Measurements from ENCODE around the gene NTN3. TPM values are rescaled to one million over a fixed set of nuclear protein-coding genes. Genes with fewer than 3 reads are reported as not detected.

Gene NTN3
- total and polyA plus RNA-seq, 8 donors: 1.7 to 6.7 (median 4.1) TPM; not detected in 1

DNA sequence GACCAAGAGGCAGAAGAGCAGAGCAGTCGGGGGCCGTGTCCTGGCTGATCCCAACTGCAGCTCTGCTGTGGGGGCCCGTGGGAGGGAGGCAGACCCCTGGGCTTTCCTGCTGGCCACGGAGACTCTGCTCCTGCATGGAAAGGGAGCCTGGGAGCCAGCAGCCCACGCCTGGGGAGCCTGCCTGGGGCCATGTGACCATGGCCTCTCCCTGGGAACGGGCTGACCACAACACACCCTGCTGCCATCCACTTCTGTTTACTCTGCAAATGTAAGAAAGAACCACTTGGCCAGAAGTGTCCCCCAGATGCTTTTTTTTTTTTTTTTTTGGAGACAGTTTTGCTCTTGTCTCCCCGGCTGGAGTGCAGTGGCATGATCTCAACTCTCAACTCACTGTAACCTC is 13.2 kb upstream of the NTN3 start:
- intact Hi-C loops (cut with DNase I): no loop called here
- Histone ChIP-seq H3K9me3 (no peaks in the 10 kb centered on the region), H3K27ac (no peak overlapping the region), H3K4me1 (peaks cover 6 to 22% of the 10 kb centered on the region in 2 donors), H3K27me3 (no peaks in the 10 kb centered on the region), H3K4me3 (no peak overlapping the region), H3K36me3 (peaks cover 0 to 43% of the 10 kb centered on the region in 2 donors)
- no peak for TF ChIP-seq CTCF (IDR thresholded peaks at IDR 0.05)
- ATAC-seq (peak; percentile 64), DNase-seq (peak in 1 of 4 donors; percentile 61)

DNA sequence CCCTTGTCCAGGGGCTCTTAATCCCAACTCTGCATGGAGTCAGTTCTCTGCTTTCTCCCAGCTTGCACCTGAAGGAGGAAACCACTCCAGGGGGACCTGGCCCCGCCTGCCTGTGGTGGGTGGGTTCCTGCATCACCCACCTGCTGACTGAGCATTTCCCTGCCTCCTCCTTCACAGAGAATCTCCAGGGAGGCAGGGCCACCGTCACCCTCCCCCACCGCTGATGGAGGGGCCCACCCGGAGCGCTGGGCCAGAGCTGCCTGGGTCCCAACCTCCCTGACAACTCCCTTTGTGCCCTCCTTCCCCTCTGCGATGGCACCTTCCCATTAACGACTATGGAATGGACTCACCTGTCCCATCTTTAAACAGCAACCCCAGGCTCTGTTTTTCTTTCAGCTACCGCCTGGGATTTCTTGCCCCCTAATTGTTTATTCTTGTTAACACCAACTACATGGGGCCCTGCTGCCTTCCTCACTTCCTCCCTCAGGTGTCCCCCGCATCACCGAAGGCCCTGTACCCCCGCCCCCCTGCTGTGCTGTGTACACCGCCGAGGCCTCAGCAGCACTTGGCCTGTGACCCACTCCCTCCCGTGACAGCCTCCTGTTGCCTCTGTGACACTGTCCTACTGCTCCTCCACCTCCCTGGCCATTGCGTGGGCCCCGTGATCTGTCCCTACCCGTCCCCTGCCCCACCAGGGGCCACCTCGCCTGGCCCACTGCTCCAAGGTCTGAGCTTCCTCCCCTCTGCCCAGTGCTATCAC is 12.0 kb upstream of the NTN3 start:
- no peaks in the 10 kb centered on the region for H3K9me3 ChIP-seq
- no peak for DNase-seq
- H3K27ac ChIP-seq: no peak overlapping the region
- ATAC-seq: no peak
- peaks cover 0 to 32% of the 10 kb centered on the region in 2 donors for H3K36me3 ChIP-seq
- H3K27me3 ChIP-seq: no peaks in the 10 kb centered on the region
- no peak for TF ChIP-seq CTCF (IDR thresholded peaks at IDR 0.05)
- peak overlapping the region; percentile 37 to 61 for H3K4me3 ChIP-seq
- peaks cover 6 to 22% of the 10 kb centered on the region in 2 donors for H3K4me1 ChIP-seq
- intact Hi-C loops (cut with DNase I): no loop called here

GRCh38 chr16:2459647-2460390 is 11.3 kb upstream of the NTN3 start, which contains the start of gene TEDC2:
Gene TEDC2 (plus strand): TSS chr16:2460109. CDS start chr16:2460145, 36 bp downstream.
- ATAC-seq: peak; percentile 98
- intact Hi-C loops (cut with DNase I): no loop called here
- Histone ChIP-seq H3K36me3 (peaks cover 0 to 26% of the 10 kb centered on the region in 2 donors), H3K4me3 (peak within 1 kb of the TSS; percentile 37 to 61), H3K27me3 (no peaks in the 10 kb centered on the region), H3K4me1 (peaks cover 6 to 22% of the 10 kb centered on the region in 2 donors), H3K9me3 (no peaks in the 10 kb centered on the region), H3K27ac (no peak within 1 kb of the TSS)
- TF ChIP-seq CTCF (IDR thresholded peaks at IDR 0.05): no peak
- DNase-seq: peak; percentile 91 to 99 (median 96)

DNA sequence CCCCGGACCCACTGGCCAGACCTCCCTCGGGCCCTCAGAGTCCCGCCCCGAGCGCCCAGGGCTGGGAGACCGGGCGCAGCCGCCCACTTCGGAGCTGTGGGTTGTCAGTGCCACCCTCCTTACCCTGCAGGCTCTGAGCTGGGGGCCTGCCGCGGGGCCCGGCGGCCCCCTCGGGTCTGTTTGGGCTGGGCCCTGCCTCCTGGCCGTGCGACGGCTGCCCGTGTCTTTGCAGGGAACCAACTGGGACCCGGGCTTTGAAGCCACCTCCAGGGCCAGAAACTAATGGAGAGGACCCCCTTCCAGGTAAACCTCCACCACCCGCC is 10.7 kb upstream of the NTN3 start:
- H3K4me3 ChIP-seq: peak overlapping the region; percentile 37 to 61
- no peak for ATAC-seq
- H3K9me3 ChIP-seq: no peaks in the 10 kb centered on the region
- no peaks in the 10 kb centered on the region for H3K27me3 ChIP-seq
- H3K4me1 ChIP-seq: peaks cover 6 to 22% of the 10 kb centered on the region in 2 donors
- TF ChIP-seq CTCF (IDR thresholded peaks at IDR 0.05): no peak
- intact Hi-C loops (cut with DNase I): no loop called here
- no peak for DNase-seq
- H3K27ac ChIP-seq: no peak overlapping the region
- peaks cover 0 to 22% of the 10 kb centered on the region in 2 donors for H3K36me3 ChIP-seq

- Histone ChIP-seq H3K9me3 (no peaks in the 10 kb centered on the region), H3K4me3 (peak overlapping the region in 1 of 2 donors; percentile 61), H3K27ac (no peak overlapping the region), H3K27me3 (no peaks in the 10 kb centered on the region), H3K36me3 (peaks cover 0 to 16% of the 10 kb centered on the region in 2 donors), H3K4me1 (peaks cover 6 to 22% of the 10 kb centered on the region in 2 donors)
- TF ChIP-seq CTCF (IDR thresholded peaks at IDR 0.05): no peak
- DNase-seq (peak in 1 of 4 donors; percentile 32), ATAC-seq (no peak)
- intact Hi-C loops (cut with DNase I): no loop called here
Observed at GRCh38 chr16:2460916-2461315, 10.2 kb upstream of the NTN3 start.

All from left lung (tissue), 10 donors.